Large intestine (tissue), 3 donors: Measurements from ENCODE around the gene MYH7. TPM values are rescaled to one million over a fixed set of nuclear protein-coding genes. Genes with fewer than 3 reads are reported as not detected.
"Not testable (repeated sequence)": the region's sequence is repeated elsewhere in the genome, so short reads cannot be mapped to it uniquely, and the experiment has no call there.

Experiments
- DNase-seq, 2 donors: peaks; one replicate each; pipeline versions ENCODE4 v3.0.0 to v3.0.0-alpha.2; 2013
- H3K27ac ChIP-seq: one replicate; pipeline ENCODE4 v1.5.1; 2013; ENCODE audit warnings: low read length
- H3K27me3 ChIP-seq: 2 replicates; pipeline ENCODE4 v1.6.1; 2013; ENCODE audit warnings: low read length; ENCODE audit not compliant: control insufficient read depth, insufficient read depth
- H3K36me3 ChIP-seq: 2 replicates; pipeline ENCODE4 v1.6.1; 2013; ENCODE audit warnings: low read length; ENCODE audit not compliant: control insufficient read depth, insufficient read depth
- H3K4me1 ChIP-seq: one replicate; pipeline ENCODE4 v1.6.1; 2013; ENCODE audit warnings: low read length; ENCODE audit not compliant: control insufficient read depth, insufficient read depth
- H3K4me3 ChIP-seq: one replicate; pipeline ENCODE4 v1.5.1; 2013; ENCODE audit warnings: low read length
- H3K9me3 ChIP-seq: one replicate; pipeline ENCODE4 v1.6.1; 2013; ENCODE audit warnings: mild to moderate bottlenecking, low read depth, low read length, moderate library complexity; ENCODE audit not compliant: control insufficient read depth
- WGBS: methylation state at CpG from one replicate; pipeline ENCODE4 v1.1.5; 2013; ENCODE audit warnings: low lambda C conversion rate; ENCODE audit not compliant: insufficient coverage; 5-methylcytosine and 5-hydroxymethylcytosine counted together
- polyA plus RNA-seq: library from polyadenylated mRNA; unstranded; fragments of 120-200 nt; gene quantifications from one replicate; pipeline ENCODE4 v1.2.1, GENCODE V29; 2013

Gene MYH7
- polyA plus RNA-seq, 1 donor = 0.91 TPM

GRCh38 chr14:23386999-23387398, 48.5 kb downstream of the MYH7 start:
- no peak overlapping the region for H3K4me3 ChIP-seq
- H3K36me3 ChIP-seq = no peaks in the 10 kb centered on the region
- DNase-seq = no peak
- no CpG with 5 or more reads among the region's 1 CpG for WGBS
- no peaks in the 10 kb centered on the region for H3K27me3 ChIP-seq
- H3K27ac ChIP-seq = no peak overlapping the region
- no peaks in the 10 kb centered on the region for H3K9me3 ChIP-seq
- no peaks in the 10 kb centered on the region for H3K4me1 ChIP-seq

- H3K4me3 ChIP-seq, H3K27me3 ChIP-seq: not testable (repeated sequence)
- WGBS = no CpG with 5 or more reads among the region's 17 CpGs
Observed at GRCh38 chr14:23386266-23386657, 49.2 kb downstream of the MYH7 start.

GRCh38 chr14:23385642-23386265, 49.7 kb downstream of the MYH7 start:
- no peak overlapping the region for H3K4me3 ChIP-seq
- no CpG with 5 or more reads among the region's 18 CpGs for WGBS
- H3K9me3 ChIP-seq = no peaks in the 10 kb centered on the region
- no peak for DNase-seq
- no peaks in the 10 kb centered on the region for H3K27me3 ChIP-seq
- H3K4me1 ChIP-seq = peaks cover 3% of the 10 kb centered on the region
- H3K36me3 ChIP-seq = no peaks in the 10 kb centered on the region
- H3K27ac ChIP-seq = no peak overlapping the region

More at GRCh38 chr14:23386266-23386657, 49.2 kb downstream of the MYH7 start:
- not testable (repeated sequence) for H3K9me3 ChIP-seq, H3K36me3 ChIP-seq, H3K4me1 ChIP-seq, DNase-seq, H3K27ac ChIP-seq

GRCh38 chr14:23385244-23385641, 50.2 kb downstream of the MYH7 start:
- no peak overlapping the region for H3K4me3 ChIP-seq
- peaks cover 8% of the 10 kb centered on the region for H3K4me1 ChIP-seq
- 100% methylated on average over 1 of the region's 2 CpGs for WGBS
- H3K36me3 ChIP-seq = no peaks in the 10 kb centered on the region
- no peaks in the 10 kb centered on the region for H3K27me3 ChIP-seq
- DNase-seq = no peak
- no peaks in the 10 kb centered on the region for H3K9me3 ChIP-seq
- H3K27ac ChIP-seq = no peak overlapping the region

GRCh38 chr14:23384364-23385080, 50.9 kb downstream of the MYH7 start:
- no peaks in the 10 kb centered on the region for H3K9me3 ChIP-seq
- H3K27me3 ChIP-seq = no peaks in the 10 kb centered on the region
- no peak overlapping the region for H3K4me3 ChIP-seq
- DNase-seq = no peak
- WGBS = no CpG with 5 or more reads among the region's 29 CpGs
- peaks cover 11% of the 10 kb centered on the region for H3K4me1 ChIP-seq
- H3K36me3 ChIP-seq = no peaks in the 10 kb centered on the region
- H3K27ac ChIP-seq = no peak overlapping the region

- no peak overlapping the region for H3K4me3 ChIP-seq
- no peak for DNase-seq
- H3K4me1 ChIP-seq = peaks cover 11% of the 10 kb centered on the region
- no peaks in the 10 kb centered on the region for H3K36me3 ChIP-seq
- WGBS = no CpG with 5 or more reads among the region's 10 CpGs
- H3K9me3 ChIP-seq = no peaks in the 10 kb centered on the region
- no peaks in the 10 kb centered on the region for H3K27me3 ChIP-seq
- no peak overlapping the region for H3K27ac ChIP-seq
Observed at GRCh38 chr14:23382731-23383440, 52.6 kb downstream of the MYH7 start.

- Histone ChIP-seq H3K27ac (no peak overlapping the region), H3K27me3 (no peaks in the 10 kb centered on the region), H3K4me1 (peaks cover 11% of the 10 kb centered on the region), H3K4me3 (no peak overlapping the region), H3K36me3 (no peaks in the 10 kb centered on the region), H3K9me3 (no peaks in the 10 kb centered on the region)
- no peak for DNase-seq
- WGBS = no CpG with 5 or more reads among the region's 6 CpGs
Observed at GRCh38 chr14:23382276-23382675, 53.2 kb downstream of the MYH7 start.

- H3K9me3 ChIP-seq = no peaks in the 10 kb centered on the region
- H3K4me1 ChIP-seq = peaks cover 11% of the 10 kb centered on the region
- no peak overlapping the region for H3K27ac ChIP-seq
- WGBS = no CpG with 5 or more reads among the region's 3 CpGs
- H3K27me3 ChIP-seq = peaks cover under 1% of the 10 kb centered on the region
- no peak for DNase-seq
- H3K36me3 ChIP-seq = no peaks in the 10 kb centered on the region
- H3K4me3 ChIP-seq = no peak overlapping the region
Observed at GRCh38 chr14:23381871-23382270, 53.6 kb downstream of the MYH7 start.

GRCh38 chr14:23380976-23381375, 54.5 kb downstream of the MYH7 start:
- Histone ChIP-seq H3K9me3 (no peaks in the 10 kb centered on the region), H3K36me3 (no peaks in the 10 kb centered on the region), H3K4me1 (peaks cover 11% of the 10 kb centered on the region), H3K4me3 (no peak overlapping the region), H3K27me3 (peaks cover 3% of the 10 kb centered on the region), H3K27ac (no peak overlapping the region)
- no CpG with 5 or more reads among the region's 4 CpGs for WGBS
- DNase-seq = no peak

GRCh38 chr14:23380197-23380914, 55.1 kb downstream of the MYH7 start:
- Histone ChIP-seq H3K27me3 (peaks cover 3% of the 10 kb centered on the region), H3K9me3 (no peaks in the 10 kb centered on the region), H3K27ac (no peak overlapping the region), H3K36me3 (no peaks in the 10 kb centered on the region), H3K4me1 (peaks cover 11% of the 10 kb centered on the region), H3K4me3 (no peak overlapping the region)
- WGBS = 0% methylated on average over 1 of the region's 16 CpGs
- peak in 1 of 2 donors; percentile 53 for DNase-seq
